ENCODE measurements around the gene TMEM132D.

GRCh38 chr12:129901254-129901653, 2.6 kb downstream of the TMEM132D start:
- no peak for TF ChIP-seq GATA2 (IDR thresholded peaks at IDR 0.05; ENCODE audit: low read depth, low read length)
- TF ChIP-seq GATA3 (IDR thresholded peaks at IDR 0.05; ENCODE audit: low read depth, low read length) = no peak
